Suppressor macrophage treated with lipopolysaccharide for 4 hours (primary cell): ENCODE measurements around the gene FHIT.

Source experiments
- DNase-seq: peaks from one replicate; pipeline ENCODE4 v3.0.0-alpha.2; 2020

FHIT gene

DNA sequence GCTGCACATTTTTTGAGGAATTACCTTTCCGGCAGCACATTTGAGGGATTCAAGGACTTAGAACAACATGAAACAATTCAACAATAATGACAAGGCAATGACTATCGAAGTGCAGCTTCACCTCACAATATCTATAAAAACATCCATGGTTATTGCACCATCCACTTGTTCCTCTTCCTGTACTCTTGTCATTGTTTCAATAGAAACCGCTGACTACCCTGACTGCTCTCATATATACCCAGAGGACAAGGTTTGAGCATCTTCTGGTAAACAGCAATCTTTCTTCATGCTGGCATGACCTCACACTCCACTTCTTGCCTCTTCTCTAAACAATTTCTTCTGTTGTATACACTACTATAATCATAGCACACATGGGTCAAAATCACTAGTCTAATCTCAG, 864.9 kb downstream of the FHIT start:
- DNase-seq: no peak

GRCh38 chr3:60384341-60384740, 866.9 kb downstream of the FHIT start:
- no peak for DNase-seq

DNA sequence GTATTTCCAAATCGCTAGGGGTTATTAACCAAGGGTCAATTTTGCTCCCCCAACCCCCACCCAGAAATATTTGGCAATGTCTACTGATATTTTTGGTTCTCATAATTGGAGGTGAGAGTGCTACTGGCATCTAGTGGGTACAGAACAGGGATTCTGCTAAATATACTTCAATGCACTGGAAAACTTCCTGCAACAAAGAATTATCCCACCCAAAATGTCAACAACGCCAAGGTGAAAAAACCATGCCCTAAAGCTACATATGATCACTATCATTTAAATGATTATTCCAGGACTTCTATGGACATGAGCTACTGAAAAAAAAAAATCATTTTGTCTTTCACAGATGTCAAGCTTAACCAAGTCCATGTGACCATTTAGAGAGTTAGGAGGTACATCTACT, 867.9 kb downstream of the FHIT start:
- DNase-seq: no peak

DNA sequence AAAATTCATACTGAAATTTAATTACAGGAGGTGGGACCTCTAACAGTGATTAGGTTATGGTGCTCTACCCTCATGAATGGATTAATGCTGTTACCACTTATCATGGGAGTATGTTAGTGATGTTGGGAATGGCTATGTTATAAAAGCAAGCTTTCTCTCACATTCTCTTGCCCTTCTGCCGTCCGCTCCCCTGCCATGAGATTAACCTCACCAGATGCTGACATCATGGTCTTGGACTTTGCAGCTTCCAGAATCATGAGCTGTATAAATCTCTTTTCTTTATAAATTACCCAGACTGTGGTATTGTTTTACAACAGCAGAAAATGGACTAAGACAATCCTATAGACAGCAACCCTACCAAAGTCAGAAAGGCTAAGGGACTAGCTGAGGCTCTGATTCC, 884.8 kb downstream of the FHIT start:
- DNase-seq: no peak

DNA sequence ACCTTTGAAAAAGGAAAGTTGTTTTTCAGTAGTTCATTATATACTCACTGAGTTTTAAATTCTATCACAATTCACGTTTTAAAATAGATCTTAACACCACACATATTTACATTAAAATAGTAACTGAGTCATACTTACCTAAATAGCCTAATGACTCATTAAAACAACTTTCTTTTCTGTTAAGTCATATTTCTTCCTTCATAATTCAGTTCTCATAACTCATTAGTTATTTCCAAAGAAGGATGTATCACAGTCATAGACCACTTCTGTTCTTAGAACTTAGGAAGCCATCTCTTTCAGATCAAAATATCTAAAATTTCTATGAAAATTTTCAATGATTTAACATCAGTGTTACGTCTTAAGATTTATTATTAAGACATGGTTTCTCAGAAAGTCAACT, 885.9 kb downstream of the FHIT start:
- DNase-seq: peak; percentile 15

- no peak for DNase-seq
These were observed 886.8 kb downstream of the FHIT start for GRCh38 chr3:60364475-60364874.

- no peak for DNase-seq
These were observed 887.4 kb downstream of the FHIT start for GRCh38 chr3:60363817-60364216.

- DNase-seq: no peak
These were observed 895.4 kb downstream of the FHIT start for GRCh38 chr3:60355825-60356224.

- DNase-seq: no peak
These were observed 899.8 kb downstream of the FHIT start for GRCh38 chr3:60351481-60351880.

GRCh38 chr3:60344340-60344739, 906.9 kb downstream of the FHIT start:
- DNase-seq: no peak

- DNase-seq: no peak
These were observed 907.4 kb downstream of the FHIT start for GRCh38 chr3:60343831-60344230.

DNA sequence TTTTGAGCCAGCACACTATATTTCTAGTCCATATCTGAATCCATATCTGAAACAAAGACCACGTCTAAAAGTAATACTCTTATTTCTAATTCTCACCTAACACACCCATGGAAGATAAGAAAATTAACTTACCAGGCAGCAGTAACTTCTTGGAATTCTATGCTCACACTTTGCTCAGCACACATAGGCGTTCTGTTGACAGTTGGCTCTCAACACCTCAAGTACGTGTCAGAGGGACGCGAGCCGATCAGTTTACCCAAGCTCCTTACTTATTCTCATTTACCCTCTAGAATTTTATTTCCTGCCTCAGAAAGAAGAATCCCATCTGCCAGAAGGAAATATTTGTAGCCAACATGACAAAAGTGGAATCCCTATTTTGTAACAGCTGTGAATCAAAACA, 911.9 kb downstream of the FHIT start:
- DNase-seq: no peak

- no peak for DNase-seq
These were observed 913.8 kb downstream of the FHIT start for GRCh38 chr3:60337421-60337820.

GRCh38 chr3:60336061-60336460, 915.2 kb downstream of the FHIT start:
- no peak for DNase-seq

DNA sequence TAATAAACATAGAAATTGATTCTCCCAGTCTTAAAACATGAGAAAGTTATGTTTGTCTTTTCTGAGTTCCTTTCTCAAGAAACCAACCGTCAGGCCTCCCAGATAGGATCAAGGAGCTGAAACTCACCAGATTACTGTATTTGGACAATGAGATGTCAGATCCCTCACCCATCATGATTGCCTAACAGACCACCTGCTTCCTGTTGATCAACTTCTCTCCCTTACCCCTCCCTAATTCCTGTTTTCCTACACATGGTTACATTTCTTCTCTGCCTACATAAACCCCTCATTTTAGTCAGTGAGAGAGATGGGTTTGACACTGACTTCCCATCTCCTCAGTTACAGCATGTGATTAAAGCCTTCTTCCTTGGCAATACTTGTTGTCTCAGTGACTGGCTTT, 917.5 kb downstream of the FHIT start:
- DNase-seq: no peak

DNA sequence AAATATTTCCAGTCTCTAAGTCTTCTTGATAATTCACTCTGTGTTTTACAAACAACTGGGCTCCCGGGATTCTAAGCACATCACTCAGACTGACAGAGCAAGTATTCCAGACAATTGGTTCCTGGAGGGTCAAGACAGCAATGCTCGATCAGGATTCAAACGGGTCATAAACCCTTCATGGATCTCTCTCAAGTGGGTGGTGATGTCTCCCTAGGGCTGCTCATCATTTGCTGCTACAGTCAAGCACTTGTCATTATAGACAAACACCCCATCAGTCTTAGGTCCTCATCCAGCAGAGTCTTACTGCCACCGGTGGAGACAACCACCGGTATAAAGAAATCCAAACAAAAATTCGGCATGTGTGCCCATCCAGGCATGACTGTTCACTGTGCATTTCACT, 921.1 kb downstream of the FHIT start:
- DNase-seq: no peak

DNA sequence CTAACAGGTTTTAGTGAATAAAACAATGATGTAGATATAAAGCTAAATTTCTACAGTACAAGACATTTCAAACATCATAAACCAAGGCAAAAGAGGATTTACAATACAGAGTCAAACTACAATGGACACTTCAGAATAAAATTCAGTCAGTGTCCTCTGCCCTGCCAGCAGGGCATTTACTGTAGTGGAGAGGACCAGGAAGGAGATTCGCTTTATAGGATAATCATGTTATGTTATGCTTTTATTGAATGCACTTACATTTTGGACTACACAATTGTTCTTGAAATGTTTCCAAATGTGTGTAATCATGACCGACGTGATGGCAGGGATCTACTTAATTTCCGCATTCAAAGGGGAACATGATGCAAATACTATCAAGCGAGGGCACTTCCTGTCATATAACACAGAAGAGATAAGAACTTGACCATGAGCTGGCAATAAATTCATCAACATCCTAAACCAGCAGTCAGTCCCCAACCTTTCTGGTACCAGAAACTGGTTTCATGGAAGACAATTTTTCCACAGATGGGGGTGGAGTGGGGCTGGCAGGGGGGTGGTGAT, 925.6 kb downstream of the FHIT start:
- no peak for DNase-seq

- DNase-seq: no peak
These were observed 927.6 kb downstream of the FHIT start for GRCh38 chr3:60323651-60324050.

GRCh38 chr3:60323180-60323579, 928.1 kb downstream of the FHIT start:
- DNase-seq: no peak

DNA sequence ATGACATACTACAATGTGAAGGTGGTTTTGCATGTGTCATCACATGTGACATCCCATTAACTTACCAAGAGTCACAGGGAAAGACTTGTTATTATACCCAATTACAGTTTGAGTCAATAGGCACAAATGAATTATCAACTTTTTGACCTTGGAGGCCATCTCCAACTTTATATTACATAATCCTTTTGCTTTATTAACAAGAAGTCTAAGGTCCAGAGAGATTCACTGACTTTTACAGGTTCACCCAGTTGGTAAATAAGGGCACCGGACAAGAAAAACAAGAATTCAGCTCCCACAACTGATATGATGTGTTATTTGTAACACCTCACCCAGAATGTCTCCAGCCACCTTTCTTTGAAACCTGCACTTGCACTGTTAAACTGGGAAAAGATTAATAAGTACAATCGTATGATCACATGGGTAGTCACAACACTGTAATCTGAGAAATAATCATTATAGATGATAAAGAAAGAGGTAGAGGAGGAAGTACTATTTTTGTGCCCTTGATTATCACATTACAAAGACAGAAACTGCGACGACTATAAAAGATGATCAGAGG, 928.9 kb downstream of the FHIT start:
- no peak for DNase-seq

- no peak for DNase-seq
These were observed 931.9 kb downstream of the FHIT start for GRCh38 chr3:60319179-60319858.

- no peak for DNase-seq
These were observed 935.0 kb downstream of the FHIT start for GRCh38 chr3:60316121-60316797.

DNA sequence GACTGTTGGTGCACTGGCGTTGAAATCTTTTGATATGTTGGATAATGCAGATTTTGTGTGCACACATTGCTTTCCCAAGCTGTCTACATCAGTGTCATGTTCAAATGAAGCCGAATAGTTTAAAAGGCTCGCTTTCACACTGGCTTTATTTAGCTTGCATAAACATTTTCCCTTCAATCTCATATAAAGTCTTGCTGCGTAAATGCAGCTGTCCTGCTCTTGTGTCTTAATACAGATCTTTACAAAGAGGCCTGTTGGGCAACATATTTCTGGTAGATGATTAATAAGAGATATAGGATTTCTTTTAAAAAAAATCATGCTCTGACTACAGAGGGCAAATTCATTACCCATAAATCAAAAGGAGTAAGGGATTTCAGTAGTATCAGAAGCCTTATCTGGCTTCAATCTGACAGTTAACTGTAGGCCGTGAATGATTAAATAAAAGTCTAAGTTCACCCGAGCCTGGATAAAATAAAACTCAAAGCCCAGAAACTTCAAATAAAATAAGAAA, 937.2 kb downstream of the FHIT start:
- no peak for DNase-seq

DNA sequence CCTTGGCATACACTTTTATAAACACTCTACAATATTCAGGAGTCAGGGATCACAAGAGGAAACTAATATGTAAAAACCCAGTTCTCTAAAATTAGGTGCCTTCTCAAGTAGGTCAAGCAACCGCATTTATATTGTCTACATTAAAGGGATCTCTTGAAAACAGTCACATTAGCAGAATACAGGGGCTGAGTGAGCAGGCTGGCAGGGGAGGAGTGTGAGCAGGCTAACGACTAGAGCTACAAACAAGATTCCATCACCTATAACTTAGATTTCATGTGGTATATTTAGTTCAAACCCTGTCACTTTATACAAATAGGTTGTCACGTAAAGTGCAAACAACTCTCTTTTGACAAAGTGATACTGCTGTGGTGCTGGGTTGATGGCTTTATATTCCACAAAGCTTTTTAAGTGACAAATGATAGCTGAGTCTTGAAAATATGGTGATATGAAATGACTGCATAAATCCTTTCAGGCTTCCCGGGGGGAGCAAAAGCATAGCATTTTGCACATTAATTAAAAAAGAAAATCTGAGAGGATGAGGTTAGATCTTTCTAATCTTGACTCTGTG, 937.9 kb downstream of the FHIT start:
- DNase-seq: no peak
